HepG2 (cell line): ENCODE data around the gene SRRM1. TPM values are rescaled to one million over a fixed set of nuclear protein-coding genes. Genes with fewer than 3 reads are reported as not detected.

Experiments
- ATAC-seq: fragments of 200-7000 bp; cut with Tn5 transposase; 3 replicates; pipeline ENCODE4 v1.9.1; 2020; ENCODE audit warnings: mild to moderate bottlenecking, moderate library complexity
- BruUV-seq: library from RNA; stranded (reverse); fragments of 400-500 nt; replicated peaks from 2 replicates; lab custom pipeline; 2021; lab: Mats Ljungman, UMichigan
- CTCF ChIA-PET: fragments of 300-600 bp; formaldehyde crosslinking; extraction: SDS; loops from one replicate; lab custom pipeline; 2021; ENCODE audit warnings: low total read pairs, inconsistent platforms, low intra/inter-chr PET ratio; lab: Yijun Ruan, JAX
- POLR2A ChIA-PET: fragments of 350-600 bp; sonication (Branson Sonifier 250); formaldehyde crosslinking; loops from one replicate; lab custom pipeline; 2020; ENCODE audit warnings: antibody characterized with exemption, inconsistent platforms; lab: Yijun Ruan, JAX
- DNase-seq: peaks from one replicate; pipeline ENCODE4 v3.0.0-alpha.2; 2015; ENCODE audit warnings: low spot score
- FAIRE-seq: peaks from 3 replicates; lab custom pipeline; 2011; peaks lifted over from hg19 to GRCh38; lab: Jason Lieb, UNC
- H2AFZ ChIP-seq: one replicate; pipeline ENCODE4 v1.6.1; 2011; ENCODE audit warnings: low read length, inconsistent platforms
- H3K27ac ChIP-seq: fragments of 300-600 bp; 3 replicates; pipeline ENCODE4 v1.8.0; 2011; ENCODE audit warnings: mixed run types, mild to moderate bottlenecking, mixed read lengths, low read length, inconsistent platforms; ENCODE audit not compliant: insufficient read depth; ENCODE audit errors: extremely low read length
- H3K27me3 ChIP-seq, 2 experiments: fragments of 200-600 bp in 1 of 2; 2 replicates in 1 of 2; 3 replicates in 1 of 2; pipeline versions ENCODE4 v1.6.0 to v1.8.0; 2011; ENCODE audit warnings: low read length in 2 of 2, mild to moderate bottlenecking in 2 of 2, moderate library complexity in 2 of 2, inconsistent platforms in 1 of 2; ENCODE audit not compliant: insufficient read depth in 2 of 2, control insufficient read depth in 1 of 2
- H3K36me3 ChIP-seq, 2 experiments: fragments of 200-600 bp in 1 of 2; replicated peaks in 1 of 2; 2 replicates in 1 of 2; 3 replicates in 1 of 2; pipeline versions ENCODE4 v1.5.1 to v1.8.0; 2011; ENCODE audit warnings: low read length in 2 of 2, inconsistent platforms in 1 of 2; ENCODE audit not compliant: insufficient read depth in 2 of 2, control insufficient read depth in 1 of 2
- H3K4me1 ChIP-seq: 2 replicates; pipeline ENCODE4 v1.5.1; 2012; ENCODE audit warnings: low read length, inconsistent platforms; ENCODE audit not compliant: insufficient read depth
- H3K4me2 ChIP-seq: 2 replicates; pipeline ENCODE4 v1.6.0; 2011; ENCODE audit warnings: low read depth, low read length, inconsistent platforms
- H3K4me3 ChIP-seq, 3 experiments: fragments of 200-600 bp in 1 of 3; sonication (generic), shearing (Covaris generic) in 1 of 3; replicated peaks in 1 of 3; 2 replicates each; pipeline ENCODE4 v1.5.1; 2011 to 2016; ENCODE audit warnings: low read length in 3 of 3, inconsistent platforms in 2 of 3, low read depth in 2 of 3, mild to moderate bottlenecking in 2 of 3, control low read depth in 1 of 3, mixed read lengths in 1 of 3; ENCODE audit not compliant: insufficient read depth in 1 of 3
- H3K79me2 ChIP-seq: one replicate; pipeline ENCODE4 v1.6.1; 2011; ENCODE audit warnings: low read length, inconsistent platforms; ENCODE audit not compliant: insufficient read depth
- H3K9ac ChIP-seq: 2 replicates; pipeline ENCODE4 v1.6.0; 2011; ENCODE audit warnings: mild to moderate bottlenecking, low read depth, low read length, inconsistent platforms; ENCODE audit not compliant: insufficient read depth
- H3K9me3 ChIP-seq: 2 replicates; pipeline ENCODE4 v1.5.1; 2012; ENCODE audit warnings: mild to moderate bottlenecking, low read length
- H4K20me1 ChIP-seq: 2 replicates; pipeline ENCODE4 v1.6.0; 2011; ENCODE audit warnings: inconsistent platforms, mild to moderate bottlenecking, low read length, moderate library complexity; ENCODE audit not compliant: insufficient read depth
- RORA ChIP-seq: sonication (generic); formaldehyde crosslinking; IDR thresholded peaks from 2 replicates; pipeline ENCODE4 v1.5.0; 2020; ENCODE audit warnings: mild to moderate bottlenecking, missing genetic modification reagents, moderate library complexity
- ZFP82 ChIP-seq: sonication (generic); formaldehyde crosslinking; IDR thresholded peaks from 2 replicates; pipeline ENCODE4 v1.5.1; 2020; ENCODE audit warnings: mild to moderate bottlenecking, missing genetic modification reagents, borderline replicate concordance
- ZNF205 ChIP-seq: IDR thresholded peaks from 2 replicates; pipeline ENCODE4 v1.6.1; 2018; ENCODE audit warnings: missing biosample characterization, missing genetic modification reagents
- ZNF496 ChIP-seq: sonication (generic); formaldehyde crosslinking; IDR thresholded peaks from 2 replicates; pipeline ENCODE4 v1.8.1; 2023; ENCODE audit warnings: mild to moderate bottlenecking, moderate library complexity, missing genetic modification reagents; ENCODE audit not compliant: insufficient replicate concordance
- ZNF615 ChIP-seq: sonication (generic); formaldehyde crosslinking; IDR thresholded peaks from 2 replicates; pipeline ENCODE4 v1.5.0; 2020; ENCODE audit warnings: mild to moderate bottlenecking, missing genetic modification reagents, borderline replicate concordance
- ZNF724P ChIP-seq: sonication (generic); formaldehyde crosslinking; IDR thresholded peaks from 2 replicates; pipeline ENCODE4 v1.8.0; 2022; ENCODE audit warnings: missing genetic modification reagents, borderline replicate concordance
- ZNF772 ChIP-seq: sonication (generic); formaldehyde crosslinking; IDR thresholded peaks from 2 replicates; pipeline ENCODE4 v1.5.0; 2020; ENCODE audit warnings: mild to moderate bottlenecking, missing genetic modification reagents
- ZNF776 ChIP-seq: sonication (generic); formaldehyde crosslinking; IDR thresholded peaks from 2 replicates; pipeline ENCODE4 v1.4.0; 2020; ENCODE audit warnings: mild to moderate bottlenecking, missing genetic modification reagents
- ZNF816 ChIP-seq: sonication (generic); formaldehyde crosslinking; IDR thresholded peaks from 2 replicates; pipeline ENCODE4 v1.8.0; 2022; ENCODE audit warnings: missing genetic modification reagents, mild to moderate bottlenecking, borderline replicate concordance
- WGBS: methylation state at CpG from one replicate; pipeline ENCODE4 v1.1.6; 2017; ENCODE audit warnings: low lambda C conversion rate; 5-methylcytosine and 5-hydroxymethylcytosine counted together
- in situ Hi-C: cut with HindIII; loops from 2 replicates; pipeline ENCODE4 v1.10.0; 2017; ENCODE audit warnings: low pct_unique_long_range_greater_than_20kb; ENCODE audit not compliant: extremely low pct_ligation_motif_present
- intact Hi-C: fragments of 100-400 bp; cut with micrococcal nuclease; formaldehyde crosslinking; loops from one replicate; pipeline ENCODE4 v1.10.0; 2022; ENCODE audit not compliant: unreplicated experiment
- polyA plus RNA-seq, 8 experiments: library from polyadenylated mRNA; depleted of rRNA in 3 of 8; stranded (reverse) in 7 of 8; unstranded in 1 of 8; fragments of >200 nt; fragmentation: Illumina TruSeq in 4 of 8; extraction: Trizol in 4 of 8; gene quantifications; 2 replicates each; pipeline versions ENCODE4 v1.2.1 to v1.2.3, GENCODE V29; 2011 to 2016; ENCODE audit warnings: low read depth in 4 of 8, missing spikeins in 1 of 8, mixed read lengths in 1 of 8; ENCODE audit not compliant: insufficient read depth in 1 of 8
- total RNA-seq, 5 experiments: library from RNA; depleted of rRNA; stranded (reverse); fragments of >200 nt; fragmentation: Illumina TruSeq; extraction: Trizol; gene quantifications; 2 replicates each; pipeline ENCODE4 v1.2.3, GENCODE V29; 2016; ENCODE audit warnings: low read depth in 1 of 5
- TF ChIP-seq, protein P1 (sequence below): sonication (generic); formaldehyde crosslinking; IDR thresholded peaks from 2 replicates; pipeline ENCODE4 v1.4.0; 2020; ENCODE audit warnings: missing genetic modification reagents, low read depth, mild to moderate bottlenecking, borderline replicate concordance

Gene SRRM1
- total and polyA plus RNA-seq, 2 of the 13 experiments (the other 11 are each of a cell fraction or from before 2014, with no cell fraction given): 31.6 to 44.5 TPM

DNA sequence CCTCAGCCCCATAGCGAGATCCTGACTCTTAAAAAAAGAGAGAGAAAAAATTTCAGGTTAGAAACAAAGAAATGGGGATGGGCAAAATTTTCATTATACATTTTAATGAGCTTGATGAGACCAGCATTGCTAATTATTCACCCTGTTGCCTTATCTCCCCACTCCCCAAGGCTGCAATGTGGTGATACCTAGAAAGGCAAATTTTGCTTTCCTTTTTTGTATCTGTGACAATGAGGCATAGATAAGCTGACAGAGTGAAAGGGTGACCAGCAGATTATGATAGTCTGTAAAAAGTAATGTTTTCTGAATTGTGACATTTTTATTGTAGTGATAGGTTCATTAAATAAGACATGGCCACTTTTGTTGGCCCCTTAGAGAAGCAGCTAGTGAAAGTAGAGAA, 12.9 kb downstream of the SRRM1 start:
- BruUV-seq: no TSS peak
- intact Hi-C loops: no loop called here
- POLR2A ChIA-PET: no interaction called here
- ATAC-seq (no peak), FAIRE-seq (no peak), DNase-seq (no peak)
- H2AFZ ChIP-seq: no peak overlapping the region
- H3K4me3 ChIP-seq: no peak overlapping the region
- CTCF ChIA-PET: no interaction called here
- H4K20me1 ChIP-seq: 0 out of 2 replicates have a peak, but pooled peaks cover 7% of the 10 kb centered on the region
- H3K4me1 ChIP-seq: peaks cover 21% of the 10 kb centered on the region
- peaks cover 26 to 89% of the 10 kb centered on the region in 2 experiments for H3K36me3 ChIP-seq
- WGBS: 100% methylated on average over 1 of the region's 1 CpG
- no peak overlapping the region for H3K9ac ChIP-seq
- in situ Hi-C loops: no loop called here
- no peaks in the 10 kb centered on the region for H3K9me3 ChIP-seq
- no peak overlapping the region for H3K4me2 ChIP-seq
- TF ChIP-seq ZFP82 (CRISPR knock-in tag) (no peak), ZNF496 (CRISPR knock-in tag) (no peak), ZNF724P (CRISPR knock-in tag) (no peak), ZNF776 (no peak), ZNF816 (no peak), RORA (no peak), ZNF615 (CRISPR knock-in tag) (no peak), ZNF205 (CRISPR knock-in tag) (no peak), ZNF772 (no peak)
- TF ChIP-seq, protein P1, sequence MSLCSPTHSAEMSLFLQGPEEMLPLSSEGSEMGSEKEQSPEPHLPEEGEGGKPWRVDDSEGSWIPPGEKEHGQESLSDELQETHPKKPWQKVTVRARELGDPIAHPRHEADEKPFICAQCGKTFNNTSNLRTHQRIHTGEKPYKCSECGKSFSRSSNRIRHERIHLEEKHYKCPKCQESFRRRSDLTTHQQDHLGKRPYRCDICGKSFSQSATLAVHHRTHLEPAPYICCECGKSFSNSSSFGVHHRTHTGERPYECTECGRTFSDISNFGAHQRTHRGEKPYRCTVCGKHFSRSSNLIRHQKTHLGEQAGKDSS: no peak
- no peak overlapping the region for H3K27ac ChIP-seq
- H3K27me3 ChIP-seq: no peaks in the 10 kb centered on the region
- H3K79me2 ChIP-seq: peaks cover 32% of the 10 kb centered on the region
